Loucy (cell line): Measurements from ENCODE around the gene HNF1B.

Source experiments
- CTCF ChIP-seq: fragments of 200-600 bp; sonication (generic); conservative IDR thresholded peaks from 2 replicates; pipeline ENCODE4 v1.5.1; 2014; ENCODE audit warnings: mild to moderate bottlenecking, antibody characterized with exemption, low read length
- EZH2phosphoT487 ChIP-seq: fragments of 200-600 bp; IDR thresholded peaks from 2 replicates; pipeline ENCODE4 v1.6.1; 2018; ENCODE audit warnings: antibody characterized with exemption, mild to moderate bottlenecking, moderate library complexity, borderline replicate concordance

GRCh38 chr17:37735165-37735564, 9.7 kb downstream of the HNF1B start:
- no peak for TF ChIP-seq EZH2phosphoT487
- no peak for TF ChIP-seq CTCF
